GM21576 (cell line): ENCODE measurements around the gene MPRIP.

Experiments
- ATAC-seq: cut with Tn5 transposase; IDR thresholded peaks from one replicate; pipeline ENCODE4 v1.9.1; 2021; ENCODE audit warnings: mild to moderate bottlenecking, moderate library complexity; ENCODE audit not compliant: unreplicated experiment

Gene MPRIP

DNA sequence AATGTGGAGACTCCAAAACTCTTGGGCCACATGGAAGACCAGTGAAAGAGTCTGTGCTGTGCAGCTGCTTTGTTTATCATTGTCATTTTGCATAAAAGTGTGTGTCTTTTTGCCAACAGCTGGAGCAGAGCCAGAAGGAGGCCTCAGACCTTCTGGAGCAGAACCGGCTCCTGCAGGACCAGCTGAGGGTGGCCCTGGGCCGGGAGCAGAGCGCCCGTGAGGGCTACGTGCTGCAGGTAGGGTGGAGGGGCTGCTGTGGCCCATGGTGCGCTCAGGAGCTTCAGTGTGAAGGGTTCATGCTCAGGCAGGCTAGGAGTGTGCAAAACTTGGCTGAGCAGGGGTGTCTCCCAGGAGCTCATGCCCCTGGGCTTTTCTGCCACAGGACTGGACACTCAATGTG, 118.9 kb downstream of the MPRIP start:
- ATAC-seq = no peak

DNA sequence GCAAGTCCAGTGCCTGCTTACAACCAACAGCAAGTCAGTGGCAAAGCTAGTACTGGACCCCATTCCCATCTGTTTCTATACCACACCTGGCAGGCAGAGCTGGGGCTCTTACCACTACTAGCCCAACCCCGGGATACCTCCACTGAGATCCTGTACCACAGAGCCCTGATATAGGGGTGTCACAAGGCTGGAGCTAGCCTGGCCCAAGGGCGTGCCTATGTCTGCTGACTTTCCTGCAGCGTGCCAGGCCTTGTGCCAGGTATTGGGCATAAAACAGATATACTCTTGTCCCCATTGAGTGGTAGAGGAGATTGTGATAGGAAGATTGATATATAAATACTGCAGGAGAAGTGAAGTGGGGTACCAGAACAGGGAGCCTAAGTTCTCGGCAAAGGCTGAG, 119.5 kb downstream of the MPRIP start:
- ATAC-seq = no peak

DNA sequence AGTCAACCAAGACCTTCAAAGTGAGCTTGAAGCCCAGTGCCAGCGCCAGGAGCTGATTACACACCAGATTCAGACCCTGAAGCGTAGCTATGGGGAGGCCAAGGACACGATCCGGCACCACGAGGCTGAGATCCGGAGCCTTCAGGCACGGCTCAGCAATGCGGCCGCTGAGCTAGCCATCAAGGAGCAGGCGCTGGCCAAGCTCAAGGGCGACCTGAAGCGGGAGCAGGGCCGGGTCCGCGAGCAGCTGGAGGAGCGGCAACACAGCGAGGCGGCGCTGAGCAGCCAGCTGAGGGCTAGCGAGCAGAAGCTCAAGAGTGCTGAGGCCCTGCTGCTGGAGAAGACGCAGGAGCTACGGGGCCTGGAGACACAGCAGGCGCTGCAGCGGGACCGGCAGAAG, 121.9 kb downstream of the MPRIP start:
- no peak for ATAC-seq

DNA sequence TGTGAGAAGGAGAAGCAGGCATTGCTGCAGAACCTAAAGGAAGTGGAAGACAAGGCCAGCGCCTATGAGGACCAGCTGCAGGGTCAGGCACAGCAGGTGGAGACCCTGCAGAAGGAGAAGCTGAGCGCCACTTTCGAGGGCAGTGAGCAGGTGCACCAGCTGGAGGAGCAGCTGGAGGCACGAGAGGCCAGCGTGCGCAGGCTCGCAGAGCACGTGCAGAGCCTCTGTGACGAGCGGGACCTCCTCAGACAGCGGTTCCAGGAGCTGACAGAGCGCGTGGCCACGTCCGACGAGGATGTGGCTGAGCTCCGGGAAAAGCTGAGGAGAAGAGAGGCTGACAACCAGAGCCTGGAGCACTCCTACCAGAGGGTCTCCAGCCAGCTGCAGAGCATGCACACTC, 122.4 kb downstream of the MPRIP start:
- ATAC-seq = no peak

DNA sequence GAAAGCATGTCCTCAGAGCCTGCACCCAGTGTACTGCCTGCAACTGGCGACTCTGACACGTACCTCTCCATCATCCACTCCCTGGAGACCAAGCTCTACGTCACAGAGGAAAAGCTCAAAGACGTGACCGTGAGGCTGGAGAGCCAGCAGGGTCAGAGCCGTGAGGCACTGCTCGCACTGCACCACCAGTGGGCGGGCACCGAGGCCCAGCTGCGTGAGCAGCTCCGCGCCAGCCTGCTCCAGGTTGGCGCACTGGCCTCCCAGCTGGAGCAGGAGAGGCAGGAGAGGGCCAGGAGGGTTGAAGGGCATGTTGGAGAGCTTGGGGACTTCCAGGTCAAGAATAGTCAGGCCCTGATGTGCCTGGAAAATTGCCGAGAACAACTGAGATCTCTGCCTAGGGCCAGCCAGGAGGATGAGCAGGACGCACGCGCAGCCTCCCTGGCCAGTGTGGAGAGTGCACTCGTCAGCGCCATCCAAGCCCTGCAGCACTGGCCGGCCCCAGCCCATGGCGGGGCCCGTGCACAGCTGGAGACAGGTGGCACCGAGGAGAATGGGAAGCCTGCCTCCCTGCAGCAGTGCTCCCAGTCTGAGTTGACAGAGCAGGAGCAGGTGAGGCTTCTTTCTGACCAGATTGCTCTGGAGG, 123.5 kb downstream of the MPRIP start:
- ATAC-seq = no peak

DNA sequence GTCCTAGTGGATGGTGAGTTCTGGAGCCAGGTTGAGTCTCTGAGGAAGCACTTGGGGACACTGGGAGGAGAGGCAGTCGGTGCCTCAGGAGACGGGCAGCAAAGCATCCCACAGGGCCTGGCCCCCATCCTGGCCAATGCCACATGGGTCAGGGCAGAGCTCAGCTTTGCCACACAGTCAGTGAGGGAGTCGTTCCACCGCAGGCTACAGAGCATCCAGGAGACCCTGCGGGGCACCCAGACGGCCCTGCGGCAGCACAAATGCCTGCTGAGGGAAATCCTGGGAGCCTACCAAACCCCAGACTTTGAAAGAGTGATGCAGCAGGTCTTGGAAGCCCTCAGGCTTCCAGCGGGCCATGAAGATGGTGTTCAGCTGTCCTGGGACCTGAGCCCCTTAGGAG, 124.2 kb downstream of the MPRIP start:
- ATAC-seq = no peak

DNA sequence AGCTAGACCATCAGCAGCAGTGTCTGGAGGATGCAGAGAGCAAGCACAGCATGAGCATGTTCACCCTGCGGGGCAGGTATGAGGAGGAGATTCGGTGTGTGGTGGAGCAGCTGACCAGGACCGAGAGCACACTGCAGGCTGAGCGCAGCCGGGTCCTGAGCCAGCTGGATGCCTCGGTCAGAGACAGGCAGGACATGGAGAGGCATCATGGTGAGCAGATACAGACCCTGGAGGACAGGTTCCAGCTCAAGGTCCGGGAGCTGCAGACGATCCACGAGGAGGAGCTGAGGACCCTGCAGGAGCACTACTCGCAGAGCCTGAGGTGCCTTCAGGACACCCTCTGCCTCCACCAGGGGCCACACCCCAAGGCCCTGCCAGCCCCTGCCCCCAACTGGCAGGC, 125.1 kb downstream of the MPRIP start:
- no peak for ATAC-seq

DNA sequence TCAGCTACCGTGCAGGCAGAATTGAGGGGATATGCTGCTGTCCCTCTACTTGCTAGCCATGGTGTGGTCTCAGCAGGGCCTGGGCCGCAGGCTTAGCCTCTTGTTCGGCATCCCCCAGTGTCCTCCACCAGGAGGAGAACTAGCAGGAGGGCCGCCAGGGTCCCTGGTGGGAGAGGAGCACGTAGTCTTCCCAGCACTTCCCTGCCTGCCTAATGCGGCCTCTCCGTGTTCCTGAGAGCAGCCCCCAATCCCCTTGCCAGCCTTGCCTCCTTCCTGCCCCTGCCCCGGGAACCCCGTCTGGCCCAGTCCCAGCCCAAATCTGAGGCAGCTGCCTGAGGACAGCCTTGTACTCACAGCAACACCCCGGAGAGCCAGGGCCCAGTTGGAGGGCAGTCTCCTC, 125.7 kb downstream of the MPRIP start:
- ATAC-seq = no peak

DNA sequence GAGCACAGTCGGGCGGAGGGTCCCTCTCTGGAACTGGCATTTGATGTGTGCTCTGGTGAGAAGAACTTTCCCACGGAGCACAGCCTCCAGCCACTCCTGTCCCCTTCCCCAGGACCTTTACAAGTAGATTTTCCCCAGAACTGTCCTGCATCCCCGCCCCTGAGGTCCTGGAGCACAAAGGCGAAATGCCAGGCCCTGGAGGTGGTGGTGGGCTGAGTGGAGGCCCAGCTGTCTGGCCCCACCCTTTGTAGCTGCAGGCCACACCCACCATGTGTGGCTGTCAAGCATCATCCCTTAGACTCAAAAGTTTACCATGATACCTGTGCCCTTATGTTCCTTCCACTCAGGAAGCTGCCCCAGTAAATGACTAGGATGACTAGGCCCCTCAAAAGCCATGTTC, 126.1 kb downstream of the MPRIP start:
- ATAC-seq = no peak

DNA sequence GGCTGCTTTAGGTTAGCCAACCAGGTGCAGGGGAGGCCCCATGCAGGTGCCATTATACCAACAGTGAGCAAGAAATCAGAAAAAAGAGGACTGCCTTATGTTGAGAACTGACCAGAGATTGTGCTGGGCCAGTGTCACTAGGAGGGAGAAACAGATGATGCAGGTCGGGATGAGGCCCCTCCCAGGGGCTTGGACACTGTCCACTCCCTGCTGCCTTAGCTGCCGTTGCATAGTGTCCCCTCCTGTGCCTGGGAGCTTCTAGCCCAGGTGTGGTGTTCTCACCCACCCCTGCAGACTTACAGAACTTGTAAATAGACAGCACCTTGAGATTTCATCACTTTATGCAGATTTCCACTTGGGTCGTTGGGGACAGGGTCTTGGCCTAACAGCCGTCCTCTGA, 127.1 kb downstream of the MPRIP start:
- ATAC-seq = no peak

DNA sequence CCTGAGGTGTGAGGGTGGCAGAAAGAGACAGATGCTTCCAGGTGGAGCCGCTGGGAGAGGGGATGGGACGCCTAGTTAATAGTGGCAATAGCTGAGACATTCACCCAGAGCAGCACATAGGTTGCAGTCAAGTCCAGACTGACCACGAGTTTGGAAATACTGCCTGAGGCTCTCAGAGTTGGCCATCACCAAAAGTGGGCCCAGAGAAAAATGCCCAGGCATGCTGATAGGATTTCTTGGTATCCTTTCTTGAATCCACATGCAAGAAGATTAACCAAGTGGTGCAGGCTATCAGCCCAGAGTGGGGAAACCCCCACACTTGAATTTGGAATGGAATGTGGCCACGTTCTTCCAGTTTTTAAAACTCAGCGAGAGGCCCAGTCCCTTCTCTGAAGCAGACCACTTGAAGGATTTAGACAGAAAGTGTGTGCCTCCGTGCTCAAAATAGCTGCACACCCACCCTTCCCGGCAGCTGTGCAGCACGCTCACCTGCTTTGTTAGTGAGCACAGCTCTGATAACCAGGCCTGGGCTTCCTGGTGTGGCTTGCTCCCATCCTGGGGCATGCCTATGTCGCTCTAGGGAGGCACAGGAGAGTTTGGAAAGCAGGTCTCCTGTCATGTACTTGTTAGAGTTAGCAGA, 128.2 kb downstream of the MPRIP start:
- ATAC-seq = no peak

DNA sequence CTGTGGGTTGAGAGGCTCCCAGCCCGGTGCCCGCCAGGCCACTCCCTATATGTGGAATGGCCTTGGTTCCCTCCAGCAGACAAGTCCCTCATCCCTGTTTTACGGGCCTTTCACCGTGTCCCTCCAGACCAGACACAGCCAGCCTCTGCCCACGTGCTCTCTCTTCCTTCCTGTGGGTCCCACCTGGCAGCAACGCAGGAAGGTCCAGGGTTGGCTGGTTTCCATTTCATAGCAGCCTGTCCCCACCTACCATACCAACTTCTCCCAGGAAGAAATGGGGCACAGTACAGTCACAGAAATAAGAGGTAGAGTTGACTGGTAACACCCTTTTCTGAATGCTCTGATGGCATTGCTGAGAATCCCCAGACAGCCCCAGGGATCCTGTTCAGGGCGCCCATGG, 128.9 kb downstream of the MPRIP start:
- ATAC-seq = no peak

DNA sequence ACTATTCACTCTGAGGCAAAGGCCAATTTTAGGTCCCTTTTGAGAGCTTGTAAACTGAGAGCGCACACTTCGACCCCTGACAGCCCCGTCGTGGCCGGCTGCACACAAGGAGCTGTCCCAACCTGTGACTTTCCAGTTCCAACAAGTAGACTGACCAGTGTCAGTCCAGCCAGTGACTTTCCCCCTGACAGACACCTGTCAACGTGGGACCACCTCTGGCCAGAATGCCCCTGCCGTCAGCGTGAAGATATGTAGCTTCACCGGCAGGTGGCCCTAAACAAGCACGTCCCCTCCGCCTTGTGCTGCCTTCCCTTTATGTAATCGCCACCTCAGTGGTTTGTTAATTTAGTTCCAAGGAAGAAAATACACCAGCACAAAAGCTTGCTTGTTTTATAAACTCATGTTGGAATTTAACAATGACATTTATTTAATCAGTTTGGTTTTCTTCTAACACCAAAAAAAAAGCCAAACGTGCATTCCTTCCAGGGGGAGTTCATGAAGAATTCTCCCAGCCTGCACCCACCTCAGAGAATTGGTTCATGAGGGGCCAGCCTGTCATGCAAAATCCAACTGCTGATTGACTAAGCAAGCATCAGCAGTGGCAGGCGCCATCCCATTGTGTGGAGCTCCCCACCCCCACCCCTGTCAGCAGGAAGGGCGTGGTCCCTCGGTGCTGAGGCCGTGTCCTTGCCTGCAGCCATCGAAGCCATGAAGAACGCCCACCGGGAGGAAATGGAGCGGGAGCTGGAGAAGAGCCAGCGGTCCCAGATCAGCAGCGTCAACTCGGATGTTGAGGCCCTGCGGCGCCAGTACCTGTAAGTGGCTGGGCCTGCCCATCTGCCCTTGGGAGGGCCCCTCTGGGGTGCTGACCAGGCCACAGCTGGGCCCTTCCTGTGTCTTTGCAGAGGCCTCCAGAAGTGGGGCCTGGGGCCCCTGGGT, 130.0 kb downstream of the MPRIP start:
- no peak for ATAC-seq

DNA sequence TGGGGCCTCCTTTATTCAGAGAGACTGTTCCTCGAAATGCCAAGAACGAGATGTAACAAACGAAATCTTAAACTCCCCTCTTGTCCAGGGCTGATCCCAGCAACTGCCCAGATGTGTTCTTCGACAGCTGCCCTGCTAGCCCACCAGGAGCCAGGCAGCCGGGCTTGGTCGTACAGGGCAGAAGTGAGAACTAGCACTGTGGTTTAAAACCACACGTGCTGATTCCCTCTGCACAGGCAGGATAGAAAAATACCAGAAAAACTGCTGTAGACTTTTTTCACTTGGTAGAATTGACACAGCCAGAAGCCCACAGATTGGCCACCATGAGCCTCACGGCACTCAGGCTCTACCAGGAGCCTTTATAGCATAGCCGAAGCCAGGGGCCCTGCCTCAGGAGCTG, 130.7 kb downstream of the MPRIP start:
- no peak for ATAC-seq

DNA sequence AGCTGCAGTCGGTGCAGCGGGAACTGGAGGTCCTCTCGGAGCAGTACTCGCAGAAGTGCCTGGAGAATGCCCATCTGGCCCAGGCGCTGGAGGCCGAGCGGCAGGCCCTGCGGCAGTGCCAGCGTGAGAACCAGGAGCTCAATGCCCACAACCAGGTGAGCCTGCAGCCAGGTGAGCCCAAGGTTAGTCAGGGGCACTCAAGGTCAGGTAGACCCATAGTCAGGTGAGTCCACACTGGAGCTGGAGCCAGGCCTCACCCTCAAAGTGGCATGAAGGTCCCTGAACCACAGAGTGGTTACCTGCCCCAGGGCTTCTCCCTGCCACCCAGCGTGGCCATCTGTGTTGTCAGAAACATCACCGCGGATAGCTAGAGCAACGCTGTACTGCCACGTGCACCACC, 131.7 kb downstream of the MPRIP start:
- ATAC-seq = no peak

DNA sequence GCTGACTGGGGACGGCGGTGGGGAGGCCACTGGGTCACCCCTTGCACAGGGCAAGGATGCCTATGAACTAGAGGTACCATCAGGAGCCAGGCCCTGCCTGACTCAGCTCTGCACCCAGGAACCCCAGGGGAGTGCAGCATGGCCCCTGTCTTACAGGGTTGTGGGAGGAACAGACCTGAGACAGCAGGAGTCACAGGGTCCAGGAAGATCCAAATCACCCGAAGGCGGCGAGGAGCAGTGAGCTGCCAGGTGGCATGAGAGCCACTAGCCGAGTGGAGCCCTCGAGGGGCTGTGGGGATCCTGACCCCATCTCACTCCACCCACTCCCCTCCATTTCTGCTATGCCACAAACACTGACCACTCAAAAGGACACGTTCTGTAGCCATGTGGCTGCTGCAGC, 133.1 kb downstream of the MPRIP start:
- no peak for ATAC-seq

DNA sequence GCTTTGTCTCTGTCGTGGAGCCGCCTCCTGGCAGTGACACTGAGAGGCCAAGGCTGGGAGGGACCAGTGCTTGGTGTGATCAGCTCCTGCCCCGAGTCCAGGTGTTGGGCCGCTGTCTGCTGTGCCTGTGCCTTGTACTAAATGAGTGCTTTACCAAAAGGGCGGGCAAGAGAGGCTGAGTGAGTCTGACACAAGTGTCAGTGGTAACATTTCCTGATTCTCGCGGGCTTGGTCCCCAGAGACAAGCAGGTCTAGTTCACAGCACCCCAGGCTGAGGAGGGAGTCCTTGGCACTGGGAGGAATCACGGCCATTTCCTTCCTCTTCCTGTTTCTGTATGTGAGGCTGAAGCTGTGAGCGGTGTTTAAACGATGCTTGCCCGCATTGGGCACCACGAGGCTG, 133.7 kb downstream of the MPRIP start:
- no peak for ATAC-seq

DNA sequence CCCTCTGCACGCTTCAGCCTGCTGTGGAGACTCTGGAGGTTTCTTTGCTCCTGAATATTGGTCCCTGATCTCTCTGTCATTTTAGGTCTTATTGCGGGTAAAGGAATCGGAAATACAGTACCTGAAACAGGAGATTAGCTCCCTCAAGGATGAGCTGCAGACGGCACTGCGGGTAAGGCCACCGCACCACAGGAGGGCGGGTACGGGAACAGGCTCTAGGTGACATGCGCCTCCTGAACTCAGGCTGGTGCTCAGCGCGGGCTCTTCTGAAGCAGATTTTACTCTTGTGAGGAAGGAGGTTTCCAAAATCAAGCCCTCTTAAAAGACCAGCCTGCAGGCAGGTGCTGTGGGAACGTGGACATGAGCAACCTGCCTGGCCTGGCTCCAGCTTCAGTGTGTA, 134.1 kb downstream of the MPRIP start:
- no peak for ATAC-seq

DNA sequence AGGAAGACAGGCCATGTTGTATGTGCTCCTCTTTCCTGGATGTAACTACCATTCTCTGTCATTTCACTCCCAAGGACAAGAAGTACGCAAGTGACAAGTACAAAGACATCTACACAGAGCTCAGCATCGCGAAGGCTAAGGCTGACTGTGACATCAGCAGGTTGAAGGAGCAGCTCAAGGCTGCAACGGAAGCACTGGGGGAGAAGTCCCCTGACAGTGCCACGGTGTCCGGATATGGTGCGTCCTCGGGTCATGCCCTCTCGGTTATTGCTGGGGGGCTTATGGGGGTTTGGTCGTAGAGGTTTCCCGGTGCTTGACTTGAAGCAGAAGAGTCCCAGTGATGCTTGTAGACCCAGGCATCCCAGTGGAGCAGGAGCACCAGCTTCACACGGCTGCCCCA, 134.9 kb downstream of the MPRIP start:
- ATAC-seq = no peak

DNA sequence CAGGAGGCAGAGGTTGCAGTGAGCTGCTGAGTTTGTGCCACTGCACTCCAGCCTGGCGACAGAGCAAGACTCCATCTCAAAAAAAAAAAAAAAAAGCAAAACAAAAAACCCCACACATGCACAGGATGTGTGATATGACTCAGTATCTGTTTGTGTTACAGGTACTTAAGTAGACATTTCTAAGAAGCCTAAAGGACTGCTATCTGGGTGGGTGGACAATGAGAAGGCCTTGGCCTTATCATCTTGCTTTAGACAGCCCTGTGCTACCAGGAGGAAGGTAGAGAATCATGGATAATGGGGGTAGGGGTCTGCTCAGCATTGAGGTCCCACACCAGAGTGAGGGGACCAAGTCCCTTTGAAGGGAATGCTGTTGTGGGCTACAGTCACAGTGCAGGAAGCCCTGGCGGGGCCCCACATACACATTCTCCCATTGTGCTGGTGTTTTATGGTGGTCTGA, 137.1 kb downstream of the MPRIP start:
- ATAC-seq = peak; percentile 53

DNA sequence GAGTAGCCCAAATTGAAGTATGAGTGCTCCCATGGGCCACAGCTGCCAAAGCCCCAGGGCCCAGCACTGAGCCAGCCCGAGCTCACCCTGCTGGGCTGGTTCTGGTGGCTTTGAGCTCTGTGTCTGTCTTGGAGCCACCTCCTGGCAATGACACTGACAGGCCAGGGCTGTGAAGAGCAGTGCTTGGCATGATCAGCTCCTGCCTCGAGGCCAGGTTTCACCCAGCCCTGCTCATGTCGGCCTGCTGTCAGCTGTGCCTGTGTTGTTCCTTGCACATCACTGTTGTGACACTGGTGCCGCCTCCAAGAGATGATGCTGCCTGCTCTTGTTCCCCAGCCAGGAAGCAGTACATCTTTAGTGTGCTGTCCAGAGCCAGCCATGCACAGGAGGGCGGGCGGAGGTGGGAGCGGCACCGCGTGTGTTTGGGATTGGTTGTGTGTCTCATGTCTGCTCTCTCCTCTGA, 137.9 kb downstream of the MPRIP start:
- no peak for ATAC-seq
